Keratinocyte (primary cell): Measurements from ENCODE around the gene B3GALT6.

Experiments
- EZH2 ChIP-seq: IDR thresholded peaks from one replicate; pipeline ENCODE4 v1.6.1; 2012; ENCODE audit warnings: inconsistent platforms, mild to moderate bottlenecking, low read length, moderate library complexity
- TF ChIP-seq, protein P1 (sequence below), 3 experiments: IDR thresholded peaks in 1 of 3; conservative IDR thresholded peaks in 1 of 3; optimal IDR thresholded peaks in 1 of 3; 2 replicates in 2 of 3; 3 replicates in 1 of 3; pipeline versions ENCODE3 to v1.5.1; 2011; ENCODE audit warnings: low read length in 3 of 3, mild to moderate bottlenecking in 3 of 3, moderate library complexity in 2 of 3, control low read depth in 1 of 3, inconsistent platforms in 1 of 3; ENCODE audit not compliant: insufficient read depth in 2 of 3; ENCODE audit errors: extremely low read depth in 1 of 3

DNA sequence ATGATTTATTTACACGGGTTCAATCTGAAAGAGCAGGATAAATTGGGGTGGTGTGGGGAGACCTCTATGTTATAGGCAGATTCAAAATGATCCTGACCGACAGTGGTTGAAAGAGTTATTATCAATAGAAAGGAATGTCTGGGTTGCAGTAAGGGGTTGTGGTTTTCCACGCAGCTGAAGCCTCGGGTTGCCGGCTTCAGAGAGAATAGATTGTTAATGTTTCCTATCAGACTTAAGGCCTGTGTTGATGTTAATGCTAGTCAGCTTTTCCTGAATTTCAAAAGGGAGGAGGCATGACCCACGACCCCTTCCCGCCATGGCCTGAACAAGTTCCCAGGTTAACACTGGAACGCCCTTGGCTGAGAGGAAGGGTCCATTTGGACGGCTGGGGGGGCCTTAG, 43.8 kb downstream of the B3GALT6 start:
- TF ChIP-seq EZH2: no peak
- TF ChIP-seq, protein P1, sequence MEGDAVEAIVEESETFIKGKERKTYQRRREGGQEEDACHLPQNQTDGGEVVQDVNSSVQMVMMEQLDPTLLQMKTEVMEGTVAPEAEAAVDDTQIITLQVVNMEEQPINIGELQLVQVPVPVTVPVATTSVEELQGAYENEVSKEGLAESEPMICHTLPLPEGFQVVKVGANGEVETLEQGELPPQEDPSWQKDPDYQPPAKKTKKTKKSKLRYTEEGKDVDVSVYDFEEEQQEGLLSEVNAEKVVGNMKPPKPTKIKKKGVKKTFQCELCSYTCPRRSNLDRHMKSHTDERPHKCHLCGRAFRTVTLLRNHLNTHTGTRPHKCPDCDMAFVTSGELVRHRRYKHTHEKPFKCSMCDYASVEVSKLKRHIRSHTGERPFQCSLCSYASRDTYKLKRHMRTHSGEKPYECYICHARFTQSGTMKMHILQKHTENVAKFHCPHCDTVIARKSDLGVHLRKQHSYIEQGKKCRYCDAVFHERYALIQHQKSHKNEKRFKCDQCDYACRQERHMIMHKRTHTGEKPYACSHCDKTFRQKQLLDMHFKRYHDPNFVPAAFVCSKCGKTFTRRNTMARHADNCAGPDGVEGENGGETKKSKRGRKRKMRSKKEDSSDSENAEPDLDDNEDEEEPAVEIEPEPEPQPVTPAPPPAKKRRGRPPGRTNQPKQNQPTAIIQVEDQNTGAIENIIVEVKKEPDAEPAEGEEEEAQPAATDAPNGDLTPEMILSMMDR (optimal IDR thresholded peaks at IDR 0.05 in 1 of 3, IDR thresholded peaks at IDR 0.05 in 1 of 3, conservative IDR thresholded peaks at IDR 0.05 in 1 of 3; ENCODE audit: extremely low read depth in 1 of 3, insufficient read depth in 2 of 3, low read length in 3 of 3): no peak
